HCT116 (cell line): Measurements from ENCODE around the gene UQCR11. TPM values are rescaled to one million over a fixed set of nuclear protein-coding genes. Genes with fewer than 3 reads are reported as not detected.

Experiments used
- ATAC-seq: fragments of 200-7000 bp; cut with Tn5 transposase; 2 replicates; pipeline ENCODE4 v1.9.1; 2020; ENCODE audit warnings: mild to moderate bottlenecking, moderate library complexity
- BruUV-seq: library from RNA; stranded (reverse); fragments of 400-500 nt; replicated peaks from 2 replicates; lab custom pipeline; 2021; lab: Mats Ljungman, UMichigan
- CTCF ChIA-PET: fragments of 300-600 bp; sonication (Branson Sonifier 250); formaldehyde crosslinking; loops from one replicate; lab custom pipeline; 2021; ENCODE audit warnings: antibody characterized with exemption; lab: Charles Lee
- POLR2A ChIA-PET: fragments of 300-600, 350-600 bp; sonication (Branson Sonifier 250); formaldehyde crosslinking; loops from one replicate; lab custom pipeline; 2021; ENCODE audit warnings: antibody characterized with exemption; lab: Charles Lee
- RAD21 ChIA-PET, 2 experiments: fragments of 300-600 bp; sonication (Branson Sonifier 250); formaldehyde crosslinking; loops; one replicate each; lab custom pipeline; 2023; ENCODE audit warnings: low total read pairs in 2 of 2; ENCODE audit not compliant: uncharacterized antibody in 2 of 2, unreplicated experiment in 2 of 2, low non-redundant PET in 1 of 2; lab: Charles Lee
- DNase-seq: peaks from one replicate; pipeline ENCODE4 v3.0.0-alpha.2; 2010; ENCODE audit warnings: low read depth, low spot score
- H2AFZ ChIP-seq: fragments of 200-600 bp; shearing (Covaris generic), sonication (generic); 2 replicates; pipeline ENCODE4 v1.6.1; 2017; ENCODE audit warnings: low read depth, mixed run types, mixed read lengths, antibody characterized with exemption, low read length; ENCODE audit not compliant: poor library complexity, severe bottlenecking
- H3K27ac ChIP-seq: 2 replicates; pipeline ENCODE4 v1.5.1; 2012; ENCODE audit warnings: low read depth, low read length
- H3K27me3 ChIP-seq: fragments of 200-600 bp; sonication (generic); 2 replicates; pipeline ENCODE4 v1.6.1; 2016; ENCODE audit warnings: mixed run types, low read length, mixed read lengths; ENCODE audit not compliant: insufficient read depth
- H3K36me3 ChIP-seq, 2 experiments: fragments of 200-500 bp in 1 of 2; fragments of 200-600 bp in 1 of 2; sonication (Bioruptor generic) in 1 of 2; sonication (generic) in 1 of 2; 2 replicates each; pipeline versions ENCODE4 v1.5.1 to v1.6.1; 2014 to 2016; ENCODE audit warnings: low read length in 2 of 2, inconsistent platforms in 1 of 2, mixed read lengths in 1 of 2, mixed run types in 1 of 2; ENCODE audit not compliant: insufficient read depth in 2 of 2, control insufficient read depth in 1 of 2
- H3K4me1 ChIP-seq, 2 experiments: fragments of 200-600 bp in 1 of 2; sonication (generic) in 1 of 2; 2 replicates each; pipeline versions ENCODE4 v1.5.1 to v1.6.1; 2012 to 2017; ENCODE audit warnings: low read length in 2 of 2, inconsistent platforms in 1 of 2, mild to moderate bottlenecking in 1 of 2, mixed read lengths in 1 of 2, mixed run types in 1 of 2, moderate library complexity in 1 of 2; ENCODE audit not compliant: insufficient read depth in 2 of 2, control insufficient read depth in 1 of 2
- H3K4me2 ChIP-seq: fragments of 200-600 bp; sonication (generic); 2 replicates; pipeline ENCODE4 v1.6.1; 2017; ENCODE audit warnings: mixed run types, low read length, mixed read lengths
- H3K4me3 ChIP-seq, 2 experiments: fragments of 200-600 bp in 1 of 2; sonication (generic) in 1 of 2; replicated peaks in 1 of 2; 2 replicates each; pipeline ENCODE4 v1.5.1; 2011 to 2016; ENCODE audit warnings: low read length in 2 of 2, control low read depth in 1 of 2, low read depth in 1 of 2, mild to moderate bottlenecking in 1 of 2, mixed read lengths in 1 of 2, mixed run types in 1 of 2
- H3K79me2 ChIP-seq: fragments of 200-600 bp; sonication (generic); 2 replicates; pipeline ENCODE4 v1.6.1; 2017; ENCODE audit warnings: mild to moderate bottlenecking, mixed run types, low read length, moderate library complexity, mixed read lengths; ENCODE audit not compliant: insufficient read depth
- H3K9ac ChIP-seq: fragments of 200-600 bp; sonication (generic); 2 replicates; pipeline ENCODE4 v1.6.1; 2016; ENCODE audit warnings: low read length, mixed read lengths
- H3K9me2 ChIP-seq: fragments of 200-600 bp; sonication (generic), shearing (Covaris generic); 2 replicates; pipeline ENCODE4 v1.6.1; 2017; ENCODE audit warnings: mixed run types, mild to moderate bottlenecking, moderate library complexity; ENCODE audit not compliant: insufficient read depth
- H3K9me3 ChIP-seq, 2 experiments: fragments of 200-500 bp in 1 of 2; fragments of 200-600 bp in 1 of 2; sonication (Bioruptor generic) in 1 of 2; sonication (generic) in 1 of 2; 2 replicates each; pipeline ENCODE4 v1.6.1; 2014 to 2017; ENCODE audit warnings: low read length in 2 of 2, mixed read lengths in 2 of 2, inconsistent platforms in 1 of 2, low read depth in 1 of 2, mild to moderate bottlenecking in 1 of 2, mixed run types in 1 of 2, moderate library complexity in 1 of 2; ENCODE audit not compliant: control insufficient read depth in 1 of 2, insufficient read depth in 1 of 2
- H4K20me1 ChIP-seq: fragments of 200-600 bp; sonication (generic), shearing (Covaris generic); 2 replicates; pipeline ENCODE4 v1.6.1; 2017; ENCODE audit warnings: mixed run types, mild to moderate bottlenecking, moderate library complexity; ENCODE audit not compliant: insufficient read depth
- ELF1 ChIP-seq: IDR thresholded peaks from 2 replicates; pipeline ENCODE4 v1.6.1; 2012; ENCODE audit warnings: low read depth, borderline replicate concordance
- EZH2 ChIP-seq: fragments of 200-600 bp; sonication (generic); IDR thresholded peaks from 2 replicates; pipeline ENCODE4 v1.6.1; 2017; ENCODE audit warnings: antibody characterized with exemption, mixed run types
- REST ChIP-seq: IDR thresholded peaks from 2 replicates; pipeline ENCODE4 v1.6.1; 2012; ENCODE audit warnings: low read depth
- SP1 ChIP-seq: IDR thresholded peaks from 2 replicates; pipeline ENCODE4 v1.6.1; 2012; ENCODE audit warnings: low read depth
- TCF7L2 ChIP-seq: IDR thresholded peaks from 2 replicates; pipeline ENCODE4 v1.7.0; 2011; ENCODE audit warnings: borderline replicate concordance, inconsistent platforms; ENCODE audit not compliant: insufficient read depth, insufficient read length; ENCODE audit errors: extremely low read depth
- intact Hi-C: fragments of 100-400 bp; cut with micrococcal nuclease; formaldehyde crosslinking; loops from 2 replicates; pipeline ENCODE4 v1.10.0; 2022
- total RNA-seq: library from RNA; stranded (reverse); gene quantifications from one replicate; pipeline ENCODE4 v1.2.1, GENCODE V29; 2021; ENCODE audit not compliant: unreplicated experiment
- TF ChIP-seq, protein P1 (sequence below): IDR thresholded peaks from 2 replicates; pipeline ENCODE4 v1.6.1; 2011; ENCODE audit warnings: mild to moderate bottlenecking, low read length, moderate library complexity; ENCODE audit not compliant: insufficient replicate concordance; ENCODE audit errors: extremely low read depth

Gene UQCR11
- total RNA-seq, 1 experiment from 2014 or later, result 303 TPM

DNA sequence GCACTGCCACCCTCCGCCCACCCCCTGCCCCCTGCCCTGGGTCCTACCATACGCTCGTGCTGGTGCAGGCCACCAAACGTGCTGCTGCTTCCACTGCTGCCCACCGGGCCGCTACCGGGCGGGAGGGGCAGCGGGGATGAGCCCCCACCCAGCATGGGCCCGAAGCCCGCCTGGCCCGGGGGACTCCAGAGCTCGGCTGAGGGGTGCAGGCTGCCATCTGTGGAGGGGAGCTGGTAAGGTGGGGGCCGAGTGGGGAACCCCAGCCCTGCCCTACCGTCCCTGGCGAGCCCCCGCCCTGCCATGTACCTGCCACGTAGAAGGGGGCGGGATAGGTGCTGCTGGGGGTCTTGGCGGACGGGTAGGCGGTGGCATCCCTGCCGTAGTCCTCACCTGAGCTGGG is 16.7 kb upstream of the UQCR11 start:
- ATAC-seq (no peak), DNase-seq (no peak)
- no peaks in the 10 kb centered on the region for H3K9me2 ChIP-seq
- H4K20me1 ChIP-seq, result no peaks in the 10 kb centered on the region
- ChIA-PET POLR2A (no interaction called here), CTCF (no interaction called here), RAD21 (no interaction called here)
- H3K27ac ChIP-seq, result no peak overlapping the region
- H3K79me2 ChIP-seq, result peaks cover 12% of the 10 kb centered on the region; the same call in 1 of the 2 replicates
- H3K4me1 ChIP-seq, result peaks cover 0 to 5% of the 10 kb centered on the region in 2 experiments; a peak in 1 of 4 replicates
- H3K9ac ChIP-seq, result no peak overlapping the region
- H3K36me3 ChIP-seq, result peaks cover 15 to 46% of the 10 kb centered on the region in 2 experiments; a peak in 3 of 4 replicates
- no TSS peak for BruUV-seq
- H3K9me3 ChIP-seq, result no peaks in the 10 kb centered on the region
- TF ChIP-seq, protein P1, sequence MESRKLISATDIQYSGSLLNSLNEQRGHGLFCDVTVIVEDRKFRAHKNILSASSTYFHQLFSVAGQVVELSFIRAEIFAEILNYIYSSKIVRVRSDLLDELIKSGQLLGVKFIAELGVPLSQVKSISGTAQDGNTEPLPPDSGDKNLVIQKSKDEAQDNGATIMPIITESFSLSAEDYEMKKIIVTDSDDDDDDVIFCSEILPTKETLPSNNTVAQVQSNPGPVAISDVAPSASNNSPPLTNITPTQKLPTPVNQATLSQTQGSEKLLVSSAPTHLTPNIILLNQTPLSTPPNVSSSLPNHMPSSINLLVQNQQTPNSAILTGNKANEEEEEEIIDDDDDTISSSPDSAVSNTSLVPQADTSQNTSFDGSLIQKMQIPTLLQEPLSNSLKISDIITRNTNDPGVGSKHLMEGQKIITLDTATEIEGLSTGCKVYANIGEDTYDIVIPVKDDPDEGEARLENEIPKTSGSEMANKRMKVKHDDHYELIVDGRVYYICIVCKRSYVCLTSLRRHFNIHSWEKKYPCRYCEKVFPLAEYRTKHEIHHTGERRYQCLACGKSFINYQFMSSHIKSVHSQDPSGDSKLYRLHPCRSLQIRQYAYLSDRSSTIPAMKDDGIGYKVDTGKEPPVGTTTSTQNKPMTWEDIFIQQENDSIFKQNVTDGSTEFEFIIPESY, result no peak
- TF ChIP-seq EZH2 (no peak), REST (no peak), ELF1 (no peak), TCF7L2 (no peak), SP1 (no peak)
- H3K4me3 ChIP-seq, result no peak overlapping the region
- H2AFZ ChIP-seq, result no peak overlapping the region
- H3K27me3 ChIP-seq, result no peaks in the 10 kb centered on the region
- intact Hi-C loops, result no loop called here
- no peak overlapping the region for H3K4me2 ChIP-seq
